ENCODE measurements around the gene FRMPD1. TPM values are rescaled to one million over a fixed set of nuclear protein-coding genes. Genes with fewer than 3 reads are reported as not detected.

Gene FRMPD1
- total and polyA plus RNA-seq, 2 donors (not counting 1 experiment from before 2014, with no cell fraction given): not detected

- Histone ChIP-seq H3K4me2 (ENCODE audit: extremely low read depth, insufficient read depth, low read length) (no peak overlapping the region), H3K27me3 (ENCODE audit: control insufficient read depth, insufficient read depth, low read length) (peaks cover 37% of the 10 kb centered on the region), H3K4me1 (ENCODE audit: control insufficient read depth, extremely low read depth, insufficient read depth, low read length) (no peaks in the 10 kb centered on the region), H2AFZ (ENCODE audit: low read length) (no peak overlapping the region), H3K4me3 (replicated peaks in 1 of 4; ENCODE audit: control extremely low read depth in 1 of 4, insufficient read depth in 1 of 4, low read depth in 3 of 4, low read length in 4 of 4) (no peak overlapping the region), H3K27ac (ENCODE audit: insufficient read depth, low read length) (no peak overlapping the region), H4K20me1 (ENCODE audit: control insufficient read depth, extremely low read depth, insufficient read depth, low read length) (no peaks in the 10 kb centered on the region), H3K79me2 (ENCODE audit: control insufficient read depth, insufficient read depth, low read length) (no peaks in the 10 kb centered on the region), H3K9ac (ENCODE audit: insufficient read depth, low read length) (no peak overlapping the region), H3K36me3 (ENCODE audit: control insufficient read depth, insufficient read depth, low read length) (no peaks in the 10 kb centered on the region), H3K9me3 (ENCODE audit: control insufficient read depth, insufficient read depth, low read depth, low read length) (no peaks in the 10 kb centered on the region)
- TF ChIP-seq EZH2 (IDR thresholded peaks at IDR 0.05; ENCODE audit: low read length, missing control alignments) (no peak), CTCF (conservative IDR thresholded peaks at IDR 0.05 in 1 of 2, IDR thresholded peaks at IDR 0.05 in 1 of 2; ENCODE audit: low read depth in 1 of 2, low read length in 2 of 2) (no peak)
- DNase-seq (ENCODE audit: low read depth in 2 of 2): no peak
These were observed 82.2 kb downstream of the FRMPD1 start for GRCh38 chr9:37732952-37733351.

GRCh38 chr9:37739222-37739621 lies 88.5 kb downstream of the FRMPD1 start:
- H3K9me3 ChIP-seq (ENCODE audit: control insufficient read depth, insufficient read depth, low read depth, low read length): no peaks in the 10 kb centered on the region
- H3K9ac ChIP-seq (ENCODE audit: insufficient read depth, low read length): no peak overlapping the region
- peaks cover 17% of the 10 kb centered on the region for H3K27me3 ChIP-seq (ENCODE audit: control insufficient read depth, insufficient read depth, low read length)
- no peak overlapping the region for H3K4me2 ChIP-seq (ENCODE audit: extremely low read depth, insufficient read depth, low read length)
- no peak overlapping the region for H3K27ac ChIP-seq (ENCODE audit: insufficient read depth, low read length)
- no peaks in the 10 kb centered on the region for H4K20me1 ChIP-seq (ENCODE audit: control insufficient read depth, extremely low read depth, insufficient read depth, low read length)
- H2AFZ ChIP-seq (ENCODE audit: low read length): no peak overlapping the region
- H3K4me3 ChIP-seq (replicated peaks in 1 of 4; ENCODE audit: control extremely low read depth in 1 of 4, insufficient read depth in 1 of 4, low read depth in 3 of 4, low read length in 4 of 4): no peak overlapping the region
- no peak for TF ChIP-seq EZH2 (IDR thresholded peaks at IDR 0.05; ENCODE audit: low read length, missing control alignments)
- TF ChIP-seq CTCF (conservative IDR thresholded peaks at IDR 0.05 in 1 of 2, IDR thresholded peaks at IDR 0.05 in 1 of 2; ENCODE audit: low read depth in 1 of 2, low read length in 2 of 2): no peak
- no peaks in the 10 kb centered on the region for H3K4me1 ChIP-seq (ENCODE audit: control insufficient read depth, extremely low read depth, insufficient read depth, low read length)
- no peaks in the 10 kb centered on the region for H3K36me3 ChIP-seq (ENCODE audit: control insufficient read depth, insufficient read depth, low read length)
- no peak for DNase-seq (ENCODE audit: low read depth in 2 of 2)
- no peaks in the 10 kb centered on the region for H3K79me2 ChIP-seq (ENCODE audit: control insufficient read depth, insufficient read depth, low read length)

GRCh38 chr9:37740128-37740527 lies 89.4 kb downstream of the FRMPD1 start:
- no peak overlapping the region for H2AFZ ChIP-seq (ENCODE audit: low read length)
- H3K9ac ChIP-seq (ENCODE audit: insufficient read depth, low read length): no peak overlapping the region
- peaks cover 9% of the 10 kb centered on the region for H3K27me3 ChIP-seq (ENCODE audit: control insufficient read depth, insufficient read depth, low read length)
- H3K79me2 ChIP-seq (ENCODE audit: control insufficient read depth, insufficient read depth, low read length): no peaks in the 10 kb centered on the region
- no peaks in the 10 kb centered on the region for H4K20me1 ChIP-seq (ENCODE audit: control insufficient read depth, extremely low read depth, insufficient read depth, low read length)
- no peak overlapping the region for H3K4me3 ChIP-seq (replicated peaks in 1 of 4; ENCODE audit: control extremely low read depth in 1 of 4, insufficient read depth in 1 of 4, low read depth in 3 of 4, low read length in 4 of 4)
- TF ChIP-seq EZH2 (IDR thresholded peaks at IDR 0.05; ENCODE audit: low read length, missing control alignments): no peak
- no peak for TF ChIP-seq CTCF (conservative IDR thresholded peaks at IDR 0.05 in 1 of 2, IDR thresholded peaks at IDR 0.05 in 1 of 2; ENCODE audit: low read depth in 1 of 2, low read length in 2 of 2)
- no peak overlapping the region for H3K27ac ChIP-seq (ENCODE audit: insufficient read depth, low read length)
- no peak overlapping the region for H3K4me2 ChIP-seq (ENCODE audit: extremely low read depth, insufficient read depth, low read length)
- no peaks in the 10 kb centered on the region for H3K36me3 ChIP-seq (ENCODE audit: control insufficient read depth, insufficient read depth, low read length)
- no peaks in the 10 kb centered on the region for H3K9me3 ChIP-seq (ENCODE audit: control insufficient read depth, insufficient read depth, low read depth, low read length)
- no peak for DNase-seq (ENCODE audit: low read depth in 2 of 2)
- H3K4me1 ChIP-seq (ENCODE audit: control insufficient read depth, extremely low read depth, insufficient read depth, low read length): no peaks in the 10 kb centered on the region

Measured in fibroblast of lung (primary cell).